OCI-LY3 (cell line): ENCODE measurements around the gene BLOC1S1.

Experiments
- EZH2phosphoT487 ChIP-seq: fragments of 200-600 bp; shearing (Covaris generic); IDR thresholded peaks from 2 replicates; pipeline ENCODE4 v1.6.1; 2018; ENCODE audit warnings: antibody characterized with exemption, mixed run types, low read depth
- TF ChIP-seq, protein P1 (sequence below): fragments of 200-600, 300-600 bp; sonication (generic); IDR thresholded peaks from 2 replicates; pipeline ENCODE4 v1.5.1; 2014; ENCODE audit warnings: antibody characterized with exemption, low read length, low read depth

GRCh38 chr12:55695349-55695748 lies 20.5 kb upstream of the BLOC1S1 start:
- TF ChIP-seq, protein P1, sequence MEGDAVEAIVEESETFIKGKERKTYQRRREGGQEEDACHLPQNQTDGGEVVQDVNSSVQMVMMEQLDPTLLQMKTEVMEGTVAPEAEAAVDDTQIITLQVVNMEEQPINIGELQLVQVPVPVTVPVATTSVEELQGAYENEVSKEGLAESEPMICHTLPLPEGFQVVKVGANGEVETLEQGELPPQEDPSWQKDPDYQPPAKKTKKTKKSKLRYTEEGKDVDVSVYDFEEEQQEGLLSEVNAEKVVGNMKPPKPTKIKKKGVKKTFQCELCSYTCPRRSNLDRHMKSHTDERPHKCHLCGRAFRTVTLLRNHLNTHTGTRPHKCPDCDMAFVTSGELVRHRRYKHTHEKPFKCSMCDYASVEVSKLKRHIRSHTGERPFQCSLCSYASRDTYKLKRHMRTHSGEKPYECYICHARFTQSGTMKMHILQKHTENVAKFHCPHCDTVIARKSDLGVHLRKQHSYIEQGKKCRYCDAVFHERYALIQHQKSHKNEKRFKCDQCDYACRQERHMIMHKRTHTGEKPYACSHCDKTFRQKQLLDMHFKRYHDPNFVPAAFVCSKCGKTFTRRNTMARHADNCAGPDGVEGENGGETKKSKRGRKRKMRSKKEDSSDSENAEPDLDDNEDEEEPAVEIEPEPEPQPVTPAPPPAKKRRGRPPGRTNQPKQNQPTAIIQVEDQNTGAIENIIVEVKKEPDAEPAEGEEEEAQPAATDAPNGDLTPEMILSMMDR, result no peak
- TF ChIP-seq EZH2phosphoT487, result no peak
